ENCODE results near the gene CDC45.

CDC45 gene

GRCh38 chr22:19448739-19449421 lies 30.8 kb upstream of the CDC45 start:
- DNase-seq = no peak

- DNase-seq = no peak
Measured at GRCh38 chr22:19449422-19449767, 30.3 kb upstream of the CDC45 start.

- no peak for DNase-seq
Measured at GRCh38 chr22:19450363-19451175, 29.2 kb upstream of the CDC45 start.

- no peak for DNase-seq
Measured at GRCh38 chr22:19451570-19451969, 28.1 kb upstream of the CDC45 start.

GRCh38 chr22:19453718-19454117 lies 26.0 kb upstream of the CDC45 start:
- no peak for DNase-seq

- no peak for DNase-seq
Measured at GRCh38 chr22:19454156-19454555, 25.6 kb upstream of the CDC45 start.

GRCh38 chr22:19455033-19455432 lies 24.7 kb upstream of the CDC45 start:
- no peak for DNase-seq

GRCh38 chr22:19455585-19456370 lies 23.9 kb upstream of the CDC45 start:
- no peak for DNase-seq

- DNase-seq = no peak
Measured at GRCh38 chr22:19456541-19456940, 23.2 kb upstream of the CDC45 start.

GRCh38 chr22:19457828-19458428 lies 21.8 kb upstream of the CDC45 start:
- DNase-seq = no peak

GRCh38 chr22:19460036-19460435 lies 19.7 kb upstream of the CDC45 start:
- DNase-seq = no peak

- DNase-seq = no peak
Measured at GRCh38 chr22:19461506-19461905, 18.2 kb upstream of the CDC45 start.

GRCh38 chr22:19463008-19463407 lies 16.7 kb upstream of the CDC45 start:
- no peak for DNase-seq

GRCh38 chr22:19463491-19464469 lies 15.9 kb upstream of the CDC45 start:
- no peak for DNase-seq

- DNase-seq = no peak
Measured at GRCh38 chr22:19464546-19464945, 15.2 kb upstream of the CDC45 start.

- DNase-seq = no peak
Measured at GRCh38 chr22:19464975-19465374, 14.7 kb upstream of the CDC45 start.

- no peak for DNase-seq
Measured at GRCh38 chr22:19466126-19466716, 13.5 kb upstream of the CDC45 start.

- no peak for DNase-seq
Measured at GRCh38 chr22:19466848-19467752, 12.6 kb upstream of the CDC45 start.

- DNase-seq = no peak
Measured at GRCh38 chr22:19467912-19468311, 11.8 kb upstream of the CDC45 start.

GRCh38 chr22:19469421-19469820 lies 10.3 kb upstream of the CDC45 start:
- no peak for DNase-seq

- no peak for DNase-seq
Measured at GRCh38 chr22:19470010-19470409, 9.7 kb upstream of the CDC45 start.
